NCI-H82 (cell line): Measurements from ENCODE around the gene FBN2.
A peak's percentile ranks its signal among the peaks of the same experiment; 100 is the strongest.

Experiments
- DNase-seq: peaks from one replicate; lab custom pipeline; 2025; lab: John Stamatoyannopoulos, UW

Gene FBN2

DNA sequence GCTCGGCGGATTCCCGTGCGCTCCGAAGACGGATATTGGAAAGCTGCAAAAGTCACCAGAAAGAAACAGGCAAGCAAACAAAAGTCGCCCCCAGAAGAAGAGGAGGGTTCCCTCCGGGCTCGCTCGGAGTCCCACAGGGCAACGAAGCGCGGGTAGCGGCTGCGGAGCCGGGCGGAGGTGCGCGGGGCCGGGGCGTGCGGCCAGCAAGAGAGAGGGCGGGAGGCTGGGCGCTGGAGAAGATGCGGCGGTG, at the start of gene FBN2:
Gene FBN2, minus strand, starts transcription at position 246 of the 250 bp plus-strand sequence. CDS start 642 bp downstream, outside the sequence.
- no peak for DNase-seq

DNA sequence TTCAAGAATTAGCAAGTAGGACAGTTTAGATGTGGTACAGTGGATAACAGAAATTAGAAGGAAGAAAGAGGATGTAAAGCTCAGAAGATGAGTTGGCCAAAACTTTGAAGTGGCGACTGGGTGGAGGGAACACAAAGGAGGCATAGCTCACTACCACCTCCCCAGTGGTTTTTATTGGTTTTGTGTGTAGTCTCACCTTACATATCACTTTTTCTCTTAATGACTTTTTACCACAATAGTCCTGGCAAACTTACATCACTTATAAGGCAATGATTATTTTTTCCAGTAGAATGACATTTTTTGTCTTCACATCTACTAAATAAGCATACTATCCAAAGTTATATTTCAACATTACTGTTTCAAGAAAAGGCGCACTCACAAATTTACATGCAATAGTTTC, 49.2 kb upstream of the FBN2 start:
- DNase-seq: no peak

DNA sequence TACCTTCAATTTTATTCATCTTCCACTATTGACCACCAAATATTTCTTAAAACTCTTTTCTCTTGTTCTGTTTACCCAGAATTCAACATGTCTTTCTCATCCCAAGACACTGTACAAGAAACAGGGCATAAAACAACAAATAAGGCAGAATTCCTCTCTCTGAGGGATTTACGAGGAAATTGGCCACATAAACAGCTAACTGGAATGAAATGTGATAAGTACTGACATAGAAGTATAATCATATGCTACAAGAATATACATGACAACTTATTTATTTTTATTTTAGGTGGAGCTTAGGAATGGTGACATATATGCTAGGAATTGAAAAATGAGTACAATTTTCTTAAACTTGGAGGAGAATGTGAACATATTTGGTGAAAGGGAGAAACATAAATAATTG, 48.8 kb upstream of the FBN2 start:
- DNase-seq: no peak

DNA sequence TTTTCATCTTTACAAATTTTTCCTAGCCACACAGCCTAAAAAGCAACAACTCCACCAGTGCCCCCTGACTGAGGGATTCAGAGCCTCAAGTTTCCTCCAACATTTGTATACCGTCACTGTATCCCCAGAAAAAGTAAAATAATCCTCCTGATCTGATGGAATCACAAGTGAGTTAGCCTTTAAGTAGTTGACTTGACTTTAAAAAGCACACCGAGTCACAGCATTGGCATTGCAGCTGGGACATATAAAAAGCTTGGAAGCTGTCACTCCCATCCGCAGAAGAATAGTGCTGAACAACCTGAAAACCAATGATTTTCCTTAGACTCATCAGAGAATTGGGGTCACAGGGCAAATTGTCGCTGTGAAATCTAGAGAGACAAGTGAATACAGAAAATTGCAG, 41.6 kb upstream of the FBN2 start:
- no peak for DNase-seq

DNA sequence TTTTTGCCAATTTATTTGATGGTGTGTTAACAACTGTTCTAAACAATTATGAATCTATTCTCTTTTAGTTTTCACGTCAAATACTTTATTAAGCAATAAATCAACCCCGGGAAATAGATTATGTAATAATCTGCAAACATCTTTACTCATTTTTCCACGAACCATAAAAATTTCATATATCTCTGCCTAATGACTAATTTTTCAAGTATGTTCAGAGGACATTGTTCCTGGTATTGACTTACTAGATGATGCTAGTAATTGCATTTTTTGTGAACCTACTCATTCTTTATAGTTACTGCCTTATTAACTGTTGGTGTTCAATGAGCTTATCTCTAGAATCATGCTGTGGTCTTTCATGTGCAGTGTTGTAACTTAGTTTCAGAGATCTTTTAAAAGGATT, 41.0 kb upstream of the FBN2 start:
- no peak for DNase-seq

DNA sequence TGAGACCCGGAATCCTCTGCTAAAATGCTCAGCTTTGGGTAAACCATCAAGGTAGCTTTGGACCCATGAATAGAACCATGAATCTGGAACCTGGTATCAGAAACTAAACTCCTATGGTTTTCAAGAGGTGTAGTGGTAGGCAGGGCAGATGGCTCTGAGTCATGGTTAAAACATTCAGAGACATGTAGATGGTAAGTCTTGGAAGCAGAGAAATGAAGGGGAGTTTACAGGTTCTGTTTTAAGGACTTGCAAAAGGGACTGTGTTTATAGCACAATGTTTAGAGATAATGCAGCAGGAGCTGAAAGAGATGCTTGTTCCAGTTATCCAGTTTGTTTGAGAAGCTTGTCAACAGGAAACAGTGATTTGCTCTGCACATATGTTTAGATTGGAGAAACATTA, 36.0 kb upstream of the FBN2 start:
- no peak for DNase-seq

DNA sequence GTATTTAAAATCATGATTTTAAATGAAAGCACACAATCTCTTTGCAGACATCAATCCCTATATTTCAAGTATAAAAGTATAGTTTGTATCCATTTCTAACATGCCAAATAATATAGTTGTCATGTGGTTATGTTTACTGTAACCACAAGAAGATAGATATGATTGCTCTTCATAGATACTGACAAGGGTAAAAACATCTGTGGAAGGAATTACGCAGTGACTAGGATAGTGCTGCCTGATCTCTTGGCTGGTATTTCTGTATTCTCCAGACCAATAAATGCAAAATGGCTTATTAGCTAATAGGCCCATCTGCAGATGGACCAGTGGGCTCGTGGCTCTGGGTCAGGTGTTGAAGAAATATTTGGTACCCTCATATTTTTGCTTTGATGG, 34.9 kb upstream of the FBN2 start:
- no peak for DNase-seq

DNA sequence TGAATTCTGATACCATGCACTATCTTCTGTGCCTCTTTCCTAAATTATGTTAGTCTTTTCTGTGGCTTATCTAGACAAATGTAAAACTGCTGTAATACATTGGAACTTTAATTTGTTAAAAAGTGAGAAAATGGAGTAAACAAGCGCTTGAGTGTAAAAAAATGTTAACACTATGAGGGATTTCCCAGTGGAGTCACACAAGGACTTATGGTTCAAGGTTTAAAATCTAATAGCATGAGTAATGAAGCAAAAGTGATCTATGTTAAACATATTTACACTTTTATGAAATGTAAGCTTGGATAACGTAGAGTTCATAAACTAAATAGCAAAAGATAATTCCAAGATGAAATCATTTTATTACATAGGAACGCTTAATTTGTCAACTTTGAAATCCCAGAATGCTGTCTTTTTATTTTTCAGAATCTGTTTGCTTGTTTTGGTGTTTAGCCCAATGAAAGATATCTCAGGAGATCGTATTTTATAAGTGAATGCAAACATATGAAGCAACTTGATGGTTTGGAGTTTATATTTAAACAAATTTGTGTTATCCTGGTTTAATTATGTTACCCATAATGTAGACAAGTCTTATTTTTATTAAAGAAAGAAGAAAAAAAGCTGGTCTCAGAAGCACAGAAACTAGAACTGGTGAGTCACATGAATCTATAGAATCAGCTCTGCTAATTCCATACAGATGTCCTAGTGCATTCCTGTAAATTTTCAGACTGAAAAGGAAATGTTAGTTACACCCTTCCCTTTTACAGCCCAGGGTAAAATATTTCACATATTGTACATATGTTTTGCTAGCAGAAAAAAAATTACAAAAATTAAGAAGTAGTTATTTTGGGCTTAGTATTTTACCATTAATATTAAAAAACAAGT, 34.2 kb upstream of the FBN2 start:
- DNase-seq: no peak

DNA sequence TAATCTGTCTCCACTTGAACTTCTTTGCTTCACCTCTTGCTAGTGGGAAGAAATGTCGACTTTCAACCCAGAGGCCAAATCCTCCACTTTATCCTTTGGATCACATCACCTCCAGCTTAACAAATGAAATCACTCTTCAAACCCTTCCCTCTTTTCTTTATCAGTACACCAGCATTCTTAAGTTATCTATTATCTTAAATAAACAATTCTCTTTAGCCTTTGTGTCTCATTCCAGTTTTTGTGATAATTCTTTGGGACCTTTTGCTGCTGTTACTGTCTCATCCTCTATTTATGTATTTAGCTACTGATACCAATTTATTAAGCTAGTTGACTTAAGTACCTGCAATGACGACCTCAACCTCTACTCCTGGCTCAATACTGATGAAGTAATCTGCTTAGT, 28.1 kb upstream of the FBN2 start:
- DNase-seq: no peak

DNA sequence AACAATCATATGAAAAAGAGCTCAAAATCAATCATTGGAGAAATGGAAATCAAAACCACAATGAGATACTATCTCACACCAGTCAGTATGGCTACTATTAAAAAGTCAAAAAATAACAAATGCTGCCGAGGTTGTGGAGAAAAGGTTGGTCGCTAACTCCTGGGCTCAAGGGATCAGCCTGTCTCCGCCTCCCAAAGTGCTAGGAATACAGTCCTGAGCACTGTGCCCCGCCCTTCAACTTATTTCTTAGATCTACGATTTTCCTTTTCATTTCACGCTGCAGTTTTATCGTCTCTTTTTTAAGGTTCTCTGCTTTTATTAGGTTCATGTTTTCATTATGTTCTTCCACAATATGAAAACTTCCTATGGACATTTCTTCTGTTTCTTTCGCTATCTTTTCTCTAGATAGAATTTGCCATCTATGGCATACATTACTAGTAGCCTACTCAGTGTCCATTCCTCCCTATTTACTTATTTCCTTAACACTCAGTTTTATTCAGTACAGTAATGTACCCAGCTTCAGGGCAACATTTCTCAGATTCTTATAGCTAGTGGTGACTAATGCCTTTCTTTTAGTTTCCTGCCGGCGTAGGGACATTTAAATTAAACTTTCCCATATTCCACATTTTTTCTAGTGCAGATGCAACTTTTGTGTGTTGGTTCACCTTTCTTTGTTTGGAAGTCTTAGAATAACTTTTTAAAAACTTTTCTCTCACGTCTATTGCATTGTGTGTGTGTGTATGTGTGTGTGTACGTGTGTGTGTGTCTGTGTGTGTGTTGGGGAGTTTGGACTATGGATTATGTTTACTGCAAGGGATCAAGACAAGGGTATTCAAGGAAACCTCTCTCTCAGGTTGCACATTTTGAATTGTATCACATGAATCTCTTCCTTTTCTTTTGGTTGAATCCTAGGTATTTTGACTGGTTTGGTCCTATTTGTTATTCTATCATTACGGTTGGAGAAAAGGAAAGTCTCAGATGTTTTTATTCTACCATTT, 21.6 kb upstream of the FBN2 start:
- no peak for DNase-seq

DNA sequence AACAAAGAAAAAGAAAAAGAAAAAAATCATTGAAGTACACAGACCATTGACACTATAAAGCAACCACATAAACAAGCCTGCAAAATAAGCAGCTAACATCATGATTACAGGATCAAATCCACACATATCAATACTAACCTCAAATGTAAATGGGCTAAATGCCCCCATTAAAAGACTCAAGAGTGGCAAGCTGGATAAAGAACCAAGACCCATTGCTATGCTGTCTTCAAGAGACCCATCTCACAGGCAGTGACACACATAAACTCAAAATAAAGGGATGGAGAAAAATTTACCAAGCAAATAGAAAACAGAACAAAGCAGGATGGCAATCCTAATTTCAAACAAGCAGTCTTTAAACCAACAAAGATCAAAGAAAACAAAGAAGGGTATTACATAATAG, 15.7 kb upstream of the FBN2 start:
- DNase-seq: no peak

DNA sequence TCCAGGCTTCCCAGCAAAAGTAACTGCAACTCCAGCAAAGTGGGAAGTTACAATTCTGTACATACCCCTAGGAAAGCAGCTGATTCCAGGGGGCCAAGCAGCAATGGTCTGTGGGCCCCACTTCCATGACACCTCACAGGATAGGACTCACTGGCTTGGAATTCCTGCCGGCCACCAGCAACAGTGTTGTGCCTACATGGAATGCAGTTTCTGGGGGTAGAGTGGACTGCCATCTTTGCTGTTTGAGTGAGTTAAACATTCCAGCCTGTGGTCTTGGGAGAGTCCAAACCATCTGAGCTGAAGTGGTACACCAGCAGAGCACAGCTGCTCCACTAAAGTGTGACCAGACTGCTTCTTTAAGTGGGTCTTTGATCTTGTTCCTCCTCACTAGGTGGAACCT, 13.4 kb upstream of the FBN2 start:
- DNase-seq: no peak

DNA sequence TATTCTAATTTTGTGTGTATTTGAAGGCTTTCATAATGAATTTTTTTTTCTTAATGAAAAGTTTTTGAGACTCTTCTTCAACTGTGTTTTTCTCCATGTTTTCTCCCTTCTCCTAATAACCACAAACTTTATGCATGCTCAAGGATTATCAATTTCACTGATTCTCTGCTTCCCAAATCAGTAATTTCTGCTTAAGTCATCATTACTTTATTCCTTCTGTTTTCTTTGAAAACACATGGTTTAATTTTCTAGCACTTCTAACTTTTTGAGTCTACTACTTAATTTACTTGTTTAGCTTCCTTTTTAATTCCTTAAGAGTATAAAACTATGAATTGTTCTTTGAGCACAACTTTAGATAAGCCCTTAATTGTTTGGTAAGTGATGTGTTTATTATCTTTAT, 11.5 kb upstream of the FBN2 start:
- no peak for DNase-seq

DNA sequence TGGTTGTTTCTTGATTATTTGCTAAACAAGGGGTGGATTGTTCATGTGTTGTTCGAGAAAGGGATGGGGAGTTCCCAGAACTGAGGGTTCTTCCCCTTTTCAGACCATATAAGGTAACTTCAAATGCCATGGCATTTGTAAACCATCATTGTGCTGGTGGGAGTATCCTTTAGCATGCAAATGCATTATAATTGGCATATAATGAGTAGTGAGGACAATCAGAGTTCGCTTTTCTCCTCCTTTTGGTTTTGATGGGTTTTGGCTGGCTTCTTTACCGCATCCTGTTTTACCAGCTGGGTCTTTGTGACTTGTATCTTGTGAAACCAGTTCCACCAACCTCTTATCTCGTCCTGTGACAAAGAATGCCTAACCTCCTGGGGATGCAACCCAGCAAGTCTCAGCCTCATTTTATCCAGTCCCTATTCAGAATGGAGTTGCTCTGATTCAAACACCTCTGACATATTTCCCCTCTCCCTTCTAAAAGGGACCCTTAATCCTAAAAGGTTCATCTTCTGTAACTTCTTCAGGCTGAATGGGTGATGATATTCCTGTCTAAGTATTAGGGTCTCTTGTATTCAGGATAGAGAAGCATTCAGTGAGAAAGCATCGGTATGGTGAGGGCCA, 8.7 kb upstream of the FBN2 start:
- DNase-seq: no peak

DNA sequence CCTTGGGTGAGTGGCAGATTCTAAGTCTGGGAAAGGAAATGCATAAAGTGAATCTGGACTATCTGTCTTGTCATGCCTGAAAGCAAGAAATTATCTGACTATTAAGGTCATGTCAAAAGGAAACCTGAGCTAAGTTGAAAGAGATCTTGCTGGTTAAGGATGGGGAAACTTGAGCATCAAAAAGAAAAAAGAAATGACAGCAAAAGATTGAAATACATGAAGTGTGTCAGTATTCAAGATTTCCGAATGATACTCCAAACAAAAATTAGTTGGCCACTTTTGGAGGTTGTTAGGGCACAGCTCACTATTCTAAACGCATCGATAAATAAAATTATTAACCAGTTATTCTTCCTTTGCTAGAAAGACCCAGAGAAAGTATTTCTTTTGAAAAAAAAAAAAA, 3.3 kb upstream of the FBN2 start:
- DNase-seq: no peak

DNA sequence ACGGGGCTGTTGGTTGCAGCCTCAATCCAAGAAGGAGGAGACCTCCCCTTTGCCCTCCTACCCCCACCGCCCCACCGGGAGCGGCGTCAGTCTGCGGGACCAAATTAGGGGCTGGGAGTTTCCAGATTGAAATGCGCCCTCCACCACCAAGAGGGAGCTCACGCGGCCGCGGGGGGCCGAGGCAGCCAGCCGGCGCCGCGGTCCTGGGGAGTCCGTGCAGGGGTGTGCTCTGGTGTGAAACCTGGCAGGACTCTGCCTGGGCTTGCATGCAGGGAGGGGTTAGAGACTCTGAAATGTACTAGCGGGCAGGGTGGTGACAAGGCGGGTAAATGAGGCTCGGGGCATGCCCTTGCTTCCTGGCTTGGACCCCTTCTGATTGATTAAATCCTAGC, 989 bp upstream of the FBN2 start:
- DNase-seq: no peak

DNA sequence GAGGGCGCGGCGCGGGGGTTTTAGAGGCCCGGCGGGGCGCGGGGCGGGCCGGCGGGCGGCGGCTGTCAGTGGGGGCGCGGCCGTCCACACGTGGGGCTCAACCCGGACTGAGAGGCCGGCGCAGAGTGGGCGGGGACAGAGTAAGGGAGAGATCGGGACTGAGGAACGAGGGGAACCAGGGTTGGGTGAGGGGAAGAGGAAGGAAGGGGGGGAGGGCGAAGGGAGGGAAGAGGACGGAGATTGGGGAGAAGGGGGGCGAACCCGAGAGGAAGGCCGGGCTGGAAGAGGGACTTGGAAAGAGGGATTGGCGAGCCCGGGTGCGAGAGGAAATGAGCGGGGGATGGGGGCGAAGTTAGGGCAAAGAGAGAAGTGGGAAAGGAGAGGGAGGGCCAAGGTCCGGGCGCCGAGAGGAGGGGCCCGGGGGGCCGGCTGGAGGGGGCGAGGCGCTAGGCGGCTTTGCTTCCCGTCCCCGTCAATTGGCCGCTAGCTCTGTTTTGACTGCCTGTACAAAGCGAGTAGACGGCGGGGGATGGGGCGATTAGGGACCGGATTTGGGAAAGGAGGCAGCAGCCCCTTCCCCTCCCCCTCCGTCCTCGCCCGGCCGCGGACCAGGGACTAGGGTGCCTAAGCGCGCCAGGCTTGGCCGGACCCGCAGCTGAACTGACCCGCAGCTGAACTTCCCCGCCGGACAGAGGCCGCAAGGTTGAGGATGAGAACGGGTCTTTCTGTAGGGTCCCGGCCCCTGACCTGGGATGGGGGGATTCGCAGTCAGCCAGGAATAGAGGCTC, 399 bp upstream of the FBN2 start:
- peak; percentile 45 for DNase-seq

DNA sequence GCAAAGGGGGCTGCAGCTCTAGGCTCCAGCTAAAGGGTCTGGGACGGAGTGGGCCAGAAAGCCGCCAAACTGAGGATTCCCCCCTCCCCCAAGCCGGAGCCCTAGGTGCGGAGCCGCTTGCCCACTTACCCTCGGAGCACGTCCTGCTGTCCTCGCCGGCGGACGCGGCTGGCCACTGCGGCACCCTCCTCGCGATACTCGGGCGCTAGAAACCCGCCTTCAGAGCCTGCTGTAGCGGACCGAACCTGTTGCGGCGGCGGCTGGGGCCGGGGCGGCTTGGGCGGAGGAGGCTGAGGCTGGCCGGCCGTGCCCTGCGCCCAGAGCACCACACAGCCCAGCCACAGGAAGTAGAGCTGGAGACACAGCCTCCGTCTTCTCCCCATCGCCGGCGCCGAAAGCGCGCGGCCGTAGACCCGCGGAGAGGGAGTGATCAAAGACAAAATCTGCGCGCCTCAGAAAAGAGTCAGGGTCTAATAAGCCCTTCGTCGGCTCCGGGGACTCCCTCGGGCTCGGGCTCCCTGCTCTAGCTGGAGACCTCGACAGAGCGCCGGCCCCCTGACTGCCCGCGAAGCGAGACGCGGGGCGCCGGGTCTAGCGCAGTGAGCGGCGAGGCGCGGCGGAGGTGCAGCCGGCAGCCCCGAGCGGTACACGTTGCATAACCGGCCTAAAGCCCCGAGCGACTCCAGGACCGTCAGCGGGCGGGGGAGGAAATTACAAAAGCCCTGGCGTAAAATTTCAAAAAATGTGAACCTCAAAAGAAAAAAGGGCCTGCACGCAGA, 635 bp downstream of the FBN2 start:
- peak; percentile 25 for DNase-seq

DNA sequence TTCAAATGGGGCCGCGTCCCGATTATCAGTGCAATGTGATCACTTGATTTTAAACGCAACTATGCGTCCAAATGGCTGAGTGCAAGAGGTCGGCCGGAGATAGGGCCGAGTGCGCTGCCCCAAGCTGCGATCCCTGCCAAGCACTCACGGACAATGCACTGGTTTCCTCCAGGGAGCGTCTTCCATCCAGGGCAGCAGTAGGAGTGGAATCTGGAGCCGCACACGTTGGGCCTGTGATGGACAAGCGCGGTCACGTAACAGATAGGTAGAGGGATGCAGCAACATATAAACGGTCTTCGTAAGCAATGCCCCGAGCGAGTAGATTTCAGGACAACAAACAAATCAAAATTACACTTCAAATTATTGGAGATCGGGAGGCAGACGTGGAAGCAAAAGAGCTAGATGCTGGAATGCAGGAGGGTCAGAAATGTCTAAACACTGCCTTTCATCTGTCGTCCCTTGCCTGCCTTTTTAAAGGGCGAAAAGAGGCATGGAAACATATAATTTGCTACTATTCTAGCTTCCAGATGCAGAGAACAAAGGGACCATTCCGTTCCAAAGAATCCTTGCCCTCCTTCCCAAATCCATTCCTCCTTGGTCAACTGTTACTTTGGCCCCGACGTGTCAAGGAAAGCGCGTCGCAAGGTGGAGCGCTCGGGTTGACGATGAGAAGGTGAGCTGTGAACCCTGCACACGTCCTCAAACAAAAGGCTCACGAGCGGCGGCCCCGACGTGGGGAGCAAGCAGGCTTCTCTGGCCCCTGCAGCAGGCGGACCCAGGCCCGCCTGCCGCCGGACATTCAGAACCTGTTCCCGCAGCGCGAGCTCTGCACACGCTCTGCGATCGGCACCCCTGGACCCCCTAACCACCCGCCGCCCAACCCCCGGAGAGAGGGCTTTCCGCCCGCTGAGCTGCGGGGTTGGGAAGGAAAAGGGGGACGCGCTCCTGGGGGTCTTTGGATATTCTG, 1.5 kb downstream of the FBN2 start:
- peak; percentile 11 for DNase-seq

DNA sequence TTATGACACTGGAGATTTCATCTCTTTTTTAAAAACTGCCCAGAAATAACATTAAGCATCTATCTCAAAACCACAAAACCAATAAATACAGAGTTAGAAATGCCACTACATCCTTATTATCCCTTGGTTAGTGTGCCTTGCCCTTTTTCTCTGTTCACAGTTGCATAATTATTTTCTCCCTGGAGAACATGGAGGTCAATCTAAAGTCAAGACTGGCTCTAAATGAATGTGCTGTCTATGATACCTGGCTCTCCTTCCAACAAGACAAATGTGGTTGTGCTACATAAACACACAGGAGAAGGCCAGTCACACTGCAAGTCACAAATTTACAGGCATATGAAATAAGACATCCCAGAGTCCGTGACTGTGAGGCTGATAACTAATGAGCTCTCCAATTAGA, 2.8 kb downstream of the FBN2 start:
- no peak for DNase-seq
